ENCODE measurements around the gene BCL2L14.
A peak's percentile ranks its signal among the peaks of the same experiment; 100 is the strongest.

The BCL2L14 gene

GRCh38 chr12:12032851-12033797, 37.6 kb upstream of the BCL2L14 start:
- peak; percentile 79 for DNase-seq (ENCODE audit: low read depth, low spot score)
- H3K4me3 ChIP-seq (ENCODE audit: low read length), result peak overlapping the region; percentile 16; the same call in 1 of the 2 replicates
- no peaks in the 10 kb centered on the region for H3K4me1 ChIP-seq (ENCODE audit: control insufficient read depth, insufficient read depth, low read length)
- no peaks in the 10 kb centered on the region for H3K36me3 ChIP-seq (ENCODE audit: control insufficient read depth, insufficient read depth, low read length)
- H3K27me3 ChIP-seq (ENCODE audit: control insufficient read depth, insufficient read depth, low read length), result no peaks in the 10 kb centered on the region
- no peak overlapping the region for H3K27ac ChIP-seq (ENCODE audit: low read length)
- H3K9me3 ChIP-seq (ENCODE audit: control insufficient read depth, insufficient read depth, low read length), result no peaks in the 10 kb centered on the region
- WGBS (ENCODE audit: insufficient coverage, insufficient read length), result no CpG with 5 or more reads among the region's 27 CpGs

- no peak for DNase-seq (ENCODE audit: low read depth, low spot score)
- no peaks in the 10 kb centered on the region for H3K4me1 ChIP-seq (ENCODE audit: control insufficient read depth, insufficient read depth, low read length)
- H3K4me3 ChIP-seq (ENCODE audit: low read length), result no peak overlapping the region
- no peak overlapping the region for H3K27ac ChIP-seq (ENCODE audit: low read length)
- H3K36me3 ChIP-seq (ENCODE audit: control insufficient read depth, insufficient read depth, low read length), result no peaks in the 10 kb centered on the region
- no peaks in the 10 kb centered on the region for H3K27me3 ChIP-seq (ENCODE audit: control insufficient read depth, insufficient read depth, low read length)
- H3K9me3 ChIP-seq (ENCODE audit: control insufficient read depth, insufficient read depth, low read length), result no peaks in the 10 kb centered on the region
- no CpG with 5 or more reads among the region's 5 CpGs for WGBS (ENCODE audit: insufficient coverage, insufficient read length)
Measured at GRCh38 chr12:12033824-12034223, 36.9 kb upstream of the BCL2L14 start.

GRCh38 chr12:12034344-12034743, 36.4 kb upstream of the BCL2L14 start:
- no peaks in the 10 kb centered on the region for H3K4me1 ChIP-seq (ENCODE audit: control insufficient read depth, insufficient read depth, low read length)
- H3K36me3 ChIP-seq (ENCODE audit: control insufficient read depth, insufficient read depth, low read length), result no peaks in the 10 kb centered on the region
- H3K9me3 ChIP-seq (ENCODE audit: control insufficient read depth, insufficient read depth, low read length), result no peaks in the 10 kb centered on the region
- H3K4me3 ChIP-seq (ENCODE audit: low read length), result no peak overlapping the region
- no CpG with 5 or more reads among the region's 3 CpGs for WGBS (ENCODE audit: insufficient coverage, insufficient read length)
- no peaks in the 10 kb centered on the region for H3K27me3 ChIP-seq (ENCODE audit: control insufficient read depth, insufficient read depth, low read length)
- no peak overlapping the region for H3K27ac ChIP-seq (ENCODE audit: low read length)
- DNase-seq (ENCODE audit: low read depth, low spot score), result no peak

GRCh38 chr12:12035229-12035628, 35.5 kb upstream of the BCL2L14 start:
- no peak overlapping the region for H3K27ac ChIP-seq (ENCODE audit: low read length)
- DNase-seq (ENCODE audit: low read depth, low spot score), result no peak
- no peaks in the 10 kb centered on the region for H3K9me3 ChIP-seq (ENCODE audit: control insufficient read depth, insufficient read depth, low read length)
- H3K4me3 ChIP-seq (ENCODE audit: low read length), result no peak overlapping the region
- WGBS (ENCODE audit: insufficient coverage, insufficient read length), result no CpG with 5 or more reads among the region's 1 CpG
- no peaks in the 10 kb centered on the region for H3K4me1 ChIP-seq (ENCODE audit: control insufficient read depth, insufficient read depth, low read length)
- H3K36me3 ChIP-seq (ENCODE audit: control insufficient read depth, insufficient read depth, low read length), result no peaks in the 10 kb centered on the region
- H3K27me3 ChIP-seq (ENCODE audit: control insufficient read depth, insufficient read depth, low read length), result no peaks in the 10 kb centered on the region

- Histone ChIP-seq H3K4me3 (ENCODE audit: low read length) (no peak overlapping the region), H3K27ac (ENCODE audit: low read length) (no peak overlapping the region), H3K27me3 (ENCODE audit: control insufficient read depth, insufficient read depth, low read length) (no peaks in the 10 kb centered on the region), H3K9me3 (ENCODE audit: control insufficient read depth, insufficient read depth, low read length) (no peaks in the 10 kb centered on the region), H3K4me1 (ENCODE audit: control insufficient read depth, insufficient read depth, low read length) (no peaks in the 10 kb centered on the region), H3K36me3 (ENCODE audit: control insufficient read depth, insufficient read depth, low read length) (no peaks in the 10 kb centered on the region)
- DNase-seq (ENCODE audit: low read depth, low spot score), result no peak
Measured at GRCh38 chr12:12036901-12037300, 33.8 kb upstream of the BCL2L14 start.

- Histone ChIP-seq H3K36me3 (ENCODE audit: control insufficient read depth, insufficient read depth, low read length) (no peaks in the 10 kb centered on the region), H3K4me3 (ENCODE audit: low read length) (no peak overlapping the region), H3K9me3 (ENCODE audit: control insufficient read depth, insufficient read depth, low read length) (no peaks in the 10 kb centered on the region), H3K4me1 (ENCODE audit: control insufficient read depth, insufficient read depth, low read length) (no peaks in the 10 kb centered on the region), H3K27me3 (ENCODE audit: control insufficient read depth, insufficient read depth, low read length) (no peaks in the 10 kb centered on the region), H3K27ac (ENCODE audit: low read length) (no peak overlapping the region)
- DNase-seq (ENCODE audit: low read depth, low spot score), result no peak
- no CpG with 5 or more reads among the region's 7 CpGs for WGBS (ENCODE audit: insufficient coverage, insufficient read length)
Measured at GRCh38 chr12:12039897-12040296, 30.8 kb upstream of the BCL2L14 start.

- H3K4me3 ChIP-seq (ENCODE audit: low read length), result no peak overlapping the region
- no peaks in the 10 kb centered on the region for H3K36me3 ChIP-seq (ENCODE audit: control insufficient read depth, insufficient read depth, low read length)
- no peaks in the 10 kb centered on the region for H3K9me3 ChIP-seq (ENCODE audit: control insufficient read depth, insufficient read depth, low read length)
- H3K27me3 ChIP-seq (ENCODE audit: control insufficient read depth, insufficient read depth, low read length), result no peaks in the 10 kb centered on the region
- H3K27ac ChIP-seq (ENCODE audit: low read length), result no peak overlapping the region
- no peaks in the 10 kb centered on the region for H3K4me1 ChIP-seq (ENCODE audit: control insufficient read depth, insufficient read depth, low read length)
- DNase-seq (ENCODE audit: low read depth, low spot score), result no peak
- no CpG with 5 or more reads among the region's 7 CpGs for WGBS (ENCODE audit: insufficient coverage, insufficient read length)
Measured at GRCh38 chr12:12046401-12046800, 24.3 kb upstream of the BCL2L14 start.

GRCh38 chr12:12047682-12048081, 23.1 kb upstream of the BCL2L14 start:
- no peaks in the 10 kb centered on the region for H3K4me1 ChIP-seq (ENCODE audit: control insufficient read depth, insufficient read depth, low read length)
- H3K9me3 ChIP-seq (ENCODE audit: control insufficient read depth, insufficient read depth, low read length), result no peaks in the 10 kb centered on the region
- no peak overlapping the region for H3K27ac ChIP-seq (ENCODE audit: low read length)
- no peaks in the 10 kb centered on the region for H3K36me3 ChIP-seq (ENCODE audit: control insufficient read depth, insufficient read depth, low read length)
- H3K4me3 ChIP-seq (ENCODE audit: low read length), result no peak overlapping the region
- no CpG with 5 or more reads among the region's 3 CpGs for WGBS (ENCODE audit: insufficient coverage, insufficient read length)
- DNase-seq (ENCODE audit: low read depth, low spot score), result no peak
- H3K27me3 ChIP-seq (ENCODE audit: control insufficient read depth, insufficient read depth, low read length), result no peaks in the 10 kb centered on the region

- WGBS (ENCODE audit: insufficient coverage, insufficient read length), result no CpG with 5 or more reads among the region's 4 CpGs
- Histone ChIP-seq H3K9me3 (ENCODE audit: control insufficient read depth, insufficient read depth, low read length) (no peaks in the 10 kb centered on the region), H3K4me3 (ENCODE audit: low read length) (no peak overlapping the region), H3K27ac (ENCODE audit: low read length) (no peak overlapping the region), H3K36me3 (ENCODE audit: control insufficient read depth, insufficient read depth, low read length) (no peaks in the 10 kb centered on the region), H3K27me3 (ENCODE audit: control insufficient read depth, insufficient read depth, low read length) (no peaks in the 10 kb centered on the region), H3K4me1 (ENCODE audit: control insufficient read depth, insufficient read depth, low read length) (no peaks in the 10 kb centered on the region)
- DNase-seq (ENCODE audit: low read depth, low spot score), result no peak
Measured at GRCh38 chr12:12048266-12048665, 22.5 kb upstream of the BCL2L14 start.

GRCh38 chr12:12048714-12049113, 22.0 kb upstream of the BCL2L14 start:
- no CpG with 5 or more reads among the region's 7 CpGs for WGBS (ENCODE audit: insufficient coverage, insufficient read length)
- Histone ChIP-seq H3K4me1 (ENCODE audit: control insufficient read depth, insufficient read depth, low read length) (no peaks in the 10 kb centered on the region), H3K36me3 (ENCODE audit: control insufficient read depth, insufficient read depth, low read length) (no peaks in the 10 kb centered on the region), H3K4me3 (ENCODE audit: low read length) (no peak overlapping the region), H3K9me3 (ENCODE audit: control insufficient read depth, insufficient read depth, low read length) (no peaks in the 10 kb centered on the region), H3K27ac (ENCODE audit: low read length) (no peak overlapping the region), H3K27me3 (ENCODE audit: control insufficient read depth, insufficient read depth, low read length) (no peaks in the 10 kb centered on the region)
- DNase-seq (ENCODE audit: low read depth, low spot score), result no peak

GRCh38 chr12:12051668-12052067, 19.1 kb upstream of the BCL2L14 start:
- no peaks in the 10 kb centered on the region for H3K4me1 ChIP-seq (ENCODE audit: control insufficient read depth, insufficient read depth, low read length)
- H3K9me3 ChIP-seq (ENCODE audit: control insufficient read depth, insufficient read depth, low read length), result no peaks in the 10 kb centered on the region
- no peaks in the 10 kb centered on the region for H3K36me3 ChIP-seq (ENCODE audit: control insufficient read depth, insufficient read depth, low read length)
- H3K27ac ChIP-seq (ENCODE audit: low read length), result no peak overlapping the region
- H3K27me3 ChIP-seq (ENCODE audit: control insufficient read depth, insufficient read depth, low read length), result no peaks in the 10 kb centered on the region
- no peak for DNase-seq (ENCODE audit: low read depth, low spot score)
- WGBS (ENCODE audit: insufficient coverage, insufficient read length), result no CpG with 5 or more reads among the region's 4 CpGs
- H3K4me3 ChIP-seq (ENCODE audit: low read length), result no peak overlapping the region
